Endothelial cell of umbilical vein (primary cell): Measurements from ENCODE around the gene CHMP4A. TPM values are rescaled to one million over a fixed set of nuclear protein-coding genes. Genes with fewer than 3 reads are reported as not detected.

Experiments used
- BruUV-seq: library from RNA; stranded (reverse); fragments of 400-500 nt; replicated peaks from 2 replicates; lab custom pipeline; 2021; lab: Mats Ljungman, UMichigan
- CTCF ChIA-PET: fragments of 300-600, 350-600 bp; sonication (Branson Sonifier 250); formaldehyde crosslinking; loops from one replicate; lab custom pipeline; 2021; ENCODE audit warnings: antibody characterized with exemption, inconsistent platforms; lab: Charles Lee
- POLR2A ChIA-PET: fragments of 300-600, 350-600 bp; sonication (Branson Sonifier 250); formaldehyde crosslinking; loops from one replicate; lab custom pipeline; 2021; ENCODE audit warnings: antibody characterized with exemption, inconsistent platforms; lab: Charles Lee
- DNase-seq: peaks from one replicate; pipeline ENCODE4 v3.0.0-alpha.2; 2011; ENCODE audit warnings: low read depth, low spot score
- FAIRE-seq: peaks from 2 replicates; lab custom pipeline; 2011; peaks lifted over from hg19 to GRCh38; lab: Jason Lieb, UNC
- H2AFZ ChIP-seq: 2 replicates; pipeline ENCODE4 v1.6.0; 2012; ENCODE audit warnings: low read depth, low read length, control low read depth, inconsistent platforms
- H3K27ac ChIP-seq: 2 replicates; pipeline ENCODE4 v1.5.1; 2011; ENCODE audit warnings: low read depth, mild to moderate bottlenecking, control low read depth, low read length, moderate library complexity; ENCODE audit not compliant: insufficient read depth
- H3K27me3 ChIP-seq, 2 experiments: 2 replicates each; pipeline versions ENCODE4 v1.6.0 to v1.6.1; 2011; ENCODE audit warnings: low read length in 2 of 2, mixed read lengths in 1 of 2; ENCODE audit not compliant: control insufficient read depth in 2 of 2, insufficient read depth in 2 of 2
- H3K36me3 ChIP-seq, 2 experiments: 2 replicates in 1 of 2; 3 replicates in 1 of 2; pipeline ENCODE4 v1.5.1; 2011; ENCODE audit warnings: low read length in 2 of 2, mild to moderate bottlenecking in 1 of 2, moderate library complexity in 1 of 2; ENCODE audit not compliant: control insufficient read depth in 2 of 2, insufficient read depth in 2 of 2; ENCODE audit errors: extremely low read depth in 1 of 2
- H3K4me1 ChIP-seq: 3 replicates; pipeline ENCODE4 v1.5.1; 2011; ENCODE audit warnings: mild to moderate bottlenecking, low read length; ENCODE audit not compliant: control insufficient read depth, insufficient read depth; ENCODE audit errors: extremely low read depth
- H3K4me2 ChIP-seq: 2 replicates; pipeline ENCODE4 v1.6.1; 2011; ENCODE audit warnings: low read length, control low read depth, mixed read lengths; ENCODE audit not compliant: insufficient read depth
- H3K4me3 ChIP-seq, 3 experiments: fragments of 200-600 bp in 1 of 3; sonication (generic), shearing (Covaris generic) in 1 of 3; replicated peaks in 1 of 3; 2 replicates each; pipeline ENCODE4 v1.5.1; 2011 to 2016; ENCODE audit warnings: control low read depth in 3 of 3, low read length in 3 of 3, mild to moderate bottlenecking in 2 of 3, inconsistent platforms in 1 of 3, low read depth in 1 of 3, moderate library complexity in 1 of 3; ENCODE audit not compliant: insufficient read depth in 1 of 3
- H3K79me2 ChIP-seq: 2 replicates; pipeline ENCODE4 v1.6.0; 2012; ENCODE audit warnings: low read length, inconsistent platforms; ENCODE audit not compliant: control insufficient read depth, insufficient read depth
- H3K9ac ChIP-seq: replicated peaks from 2 replicates; pipeline ENCODE3; 2011; ENCODE audit warnings: low read length, control low read depth; ENCODE audit not compliant: insufficient read depth; ENCODE audit errors: extremely low read depth
- H3K9me1 ChIP-seq: replicated peaks from 3 replicates; pipeline ENCODE4 v1.6.0; 2011; ENCODE audit warnings: mild to moderate bottlenecking, low read length; ENCODE audit not compliant: control insufficient read depth, insufficient read depth; ENCODE audit errors: extremely low read depth
- H3K9me3 ChIP-seq: replicated peaks from 2 replicates; pipeline ENCODE4 v1.5.1; 2012; ENCODE audit warnings: low read length, inconsistent platforms; ENCODE audit not compliant: control insufficient read depth, insufficient read depth
- H4K20me1 ChIP-seq: replicated peaks from 2 replicates; pipeline ENCODE3; 2011; ENCODE audit warnings: mild to moderate bottlenecking, low read length; ENCODE audit not compliant: control insufficient read depth, insufficient read depth; ENCODE audit errors: extremely low read depth
- CTCF ChIP-seq, 2 donors: IDR thresholded peaks; 1 replicate in 1 of 2; 2 replicates in 1 of 2; pipeline ENCODE4 v1.5.1; 2011; ENCODE audit warnings: low read length in 2 of 2, mild to moderate bottlenecking in 2 of 2, moderate library complexity in 2 of 2, control low read depth in 1 of 2, inconsistent platforms in 1 of 2, low read depth in 1 of 2; ENCODE audit not compliant: insufficient read depth in 1 of 2; ENCODE audit errors: extremely low read depth in 1 of 2
- EZH2 ChIP-seq: IDR thresholded peaks from 2 replicates; pipeline ENCODE4 v1.6.1; 2012; ENCODE audit warnings: borderline replicate concordance, low read depth, mild to moderate bottlenecking, moderate library complexity, low read length, inconsistent platforms; ENCODE audit not compliant: severe bottlenecking
- FOS ChIP-seq: IDR thresholded peaks from 2 replicates; pipeline ENCODE4 v1.6.1; 2011; ENCODE audit warnings: mild to moderate bottlenecking, low read length, moderate library complexity, borderline replicate concordance; ENCODE audit not compliant: insufficient read depth
- GATA2 ChIP-seq: IDR thresholded peaks from 2 replicates; pipeline ENCODE4 v1.7.0; 2011; ENCODE audit warnings: low read depth, mild to moderate bottlenecking, moderate library complexity, mixed read lengths, low read length; ENCODE audit not compliant: insufficient read length, insufficient read depth
- JUN ChIP-seq: IDR thresholded peaks from 2 replicates; pipeline ENCODE4 v1.6.1; 2011; ENCODE audit warnings: borderline replicate concordance, low read depth; ENCODE audit not compliant: insufficient read length, insufficient read depth
- MAX ChIP-seq: IDR thresholded peaks from 2 replicates; pipeline ENCODE4 v1.6.1; 2011; ENCODE audit not compliant: insufficient read depth, insufficient read length
- MYC ChIP-seq: IDR thresholded peaks from one replicate; pipeline ENCODE4 v1.6.1; 2011; ENCODE audit warnings: mild to moderate bottlenecking, low read depth, low read length
- POLR2A ChIP-seq: IDR thresholded peaks from 2 replicates; pipeline ENCODE4 v1.6.1; 2012; ENCODE audit warnings: low read depth, mild to moderate bottlenecking, control low read depth, low read length
- POLR2AphosphoS5 ChIP-seq: IDR thresholded peaks from 2 replicates; pipeline ENCODE4 v1.6.1; 2012; ENCODE audit warnings: low read depth, mild to moderate bottlenecking, control low read depth, low read length, moderate library complexity; ENCODE audit not compliant: insufficient read depth
- dilution Hi-C: fragments of 300-500 bp; cut with MboI; formaldehyde crosslinking; loops from one replicate; pipeline ENCODE4 v1.15.0; 2019; ENCODE audit warnings: low sequenced_read_pairs; ENCODE audit not compliant: extremely low pct_ligation_motif_present
- intact Hi-C: fragments of 100-400 bp; cut with micrococcal nuclease; formaldehyde crosslinking; loops from one replicate; pipeline ENCODE4 v1.10.0; 2022
- polyA plus RNA-seq, 4 experiments: library from polyadenylated mRNA; depleted of rRNA in 3 of 4; stranded (reverse) in 3 of 4; unstranded in 1 of 4; fragments of >200 nt; gene quantifications; 2 replicates each; pipeline versions ENCODE4 v1.2.1 to v1.2.3, GENCODE V29; 2011 to 2012; ENCODE audit warnings: missing spikeins in 1 of 4
- total RNA-seq: library from RNA; stranded (reverse); gene quantifications from 2 replicates; pipeline ENCODE4 v1.2.3, GENCODE V29; 2021

CHMP4A gene
- total and polyA plus RNA-seq, 2 donors (not counting 3 experiments of a cell fraction or from before 2014, with no cell fraction given), result 40.9 to 46.4 TPM

- FAIRE-seq, result no peak
- ChIA-PET CTCF (interaction anchor here (0.8 to 1.6 kb wide), 4 partner anchors 14 to 51 kb away, joined by 3 to 4 read pairs (median 4); partner anchors contain the start of genes CIDEB and RABGGTA), POLR2A (no interaction called here)
- no peak overlapping the region for H2AFZ ChIP-seq
- DNase-seq, result no peak
- H3K4me2 ChIP-seq, result no peak overlapping the region
- intact Hi-C loops, result no loop called here
- no peak overlapping the region for H3K27ac ChIP-seq
- TF ChIP-seq MAX (no peak), EZH2 (no peak), CTCF (IDR thresholded peaks at IDR 0.05; ENCODE audit: extremely low read depth in 1 of 2, insufficient read depth in 1 of 2, low read depth in 1 of 2, low read length in 2 of 2) (no peak), MYC (no peak), JUN (no peak), POLR2AphosphoS5 (no peak), POLR2A (no peak), FOS (no peak), GATA2 (no peak)
- H3K27me3 ChIP-seq, result no peaks in the 10 kb centered on the region
- peaks cover 0 to 3% of the 10 kb centered on the region in 2 experiments for H3K36me3 ChIP-seq
- no peaks in the 10 kb centered on the region for H3K9me3 ChIP-seq
- no peaks in the 10 kb centered on the region for H3K79me2 ChIP-seq
- H3K9ac ChIP-seq, result no peak overlapping the region
- H3K4me3 ChIP-seq, result no peak overlapping the region
- H3K9me1 ChIP-seq, result no peaks in the 10 kb centered on the region
- H3K4me1 ChIP-seq, result no peaks in the 10 kb centered on the region
- H4K20me1 ChIP-seq, result no peaks in the 10 kb centered on the region
- BruUV-seq, result no TSS peak
- dilution Hi-C loops, result no loop called here
Measured at GRCh38 chr14:24256960-24257359, 43.7 kb upstream of the CHMP4A start.
